Sigmoid colon (tissue), 4 donors: ENCODE results near the gene CORO1C.

ENCODE experiments used
- CTCF ChIP-seq, 4 experiments: fragments of 450-650 bp in 3 of 4; fragments of 200-600 bp in 1 of 4; IDR thresholded peaks; one replicate each; pipeline ENCODE4 v1.5.1; 2016 to 2019; ENCODE audit warnings: antibody characterized with exemption in 4 of 4, mild to moderate bottlenecking in 3 of 4, moderate library complexity in 2 of 4
- EP300 ChIP-seq, 4 donors: sonication (generic); formaldehyde crosslinking; IDR thresholded peaks; one replicate each; pipeline ENCODE4 v1.6.1; 2017; ENCODE audit warnings: antibody characterized with exemption in 4 of 4

GRCh38 chr12:108720757-108721514 is 10.4 kb downstream of the CORO1C start:
- no peak for TF ChIP-seq CTCF (IDR thresholded peaks at IDR 0.05)
- TF ChIP-seq EP300 (IDR thresholded peaks at IDR 0.05): no peak
